ENCODE measurements around the gene ATF6B.

GRCh38 chr6:32070814-32071543 is 57.1 kb downstream of the ATF6B start:
- TF ChIP-seq EZH2 (IDR thresholded peaks at IDR 0.05; ENCODE audit: low read depth) = no peak
- TF ChIP-seq CTCF (conservative IDR thresholded peaks at IDR 0.05) = no peak

All from PC-9 (cell line).